ENCODE results near the gene WDR93.

Gene WDR93

DNA sequence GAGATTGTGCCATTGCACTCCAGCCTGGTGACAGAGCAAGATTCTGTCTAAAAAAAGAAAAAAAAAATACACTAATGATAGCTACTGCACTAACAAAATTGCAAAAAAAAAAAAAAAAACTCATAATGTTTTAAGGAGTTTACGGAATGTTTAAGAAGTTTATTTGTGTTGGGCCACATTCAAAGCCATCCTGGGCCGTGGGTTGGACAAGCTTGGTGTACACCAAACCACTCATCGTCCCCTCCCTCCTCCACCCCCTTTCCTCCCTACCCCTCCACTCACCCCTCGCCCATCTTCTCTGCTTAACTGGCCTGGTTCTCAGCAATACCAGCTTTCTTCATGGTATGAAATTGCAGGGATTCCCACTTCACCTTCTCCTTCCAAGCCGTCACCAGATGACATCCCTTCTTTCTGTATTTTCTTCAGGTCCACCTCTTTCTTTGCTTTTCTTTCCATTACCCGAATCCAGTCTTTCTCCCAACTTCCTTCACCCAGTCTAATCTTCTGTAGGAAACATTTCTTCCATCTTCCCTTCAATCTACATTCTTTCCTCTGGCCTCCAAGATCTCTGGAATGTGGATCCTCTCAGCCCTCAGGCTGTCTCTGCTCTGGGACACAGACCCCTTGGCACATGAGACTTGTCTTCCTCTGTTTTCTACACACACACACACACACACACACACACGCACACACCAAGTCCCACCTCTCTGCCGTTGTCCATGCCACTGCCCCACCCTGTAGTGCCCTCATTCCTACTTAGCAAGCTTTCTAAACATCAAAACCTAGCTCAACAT, 63.9 kb downstream of the WDR93 start:
- TF ChIP-seq, protein P1, sequence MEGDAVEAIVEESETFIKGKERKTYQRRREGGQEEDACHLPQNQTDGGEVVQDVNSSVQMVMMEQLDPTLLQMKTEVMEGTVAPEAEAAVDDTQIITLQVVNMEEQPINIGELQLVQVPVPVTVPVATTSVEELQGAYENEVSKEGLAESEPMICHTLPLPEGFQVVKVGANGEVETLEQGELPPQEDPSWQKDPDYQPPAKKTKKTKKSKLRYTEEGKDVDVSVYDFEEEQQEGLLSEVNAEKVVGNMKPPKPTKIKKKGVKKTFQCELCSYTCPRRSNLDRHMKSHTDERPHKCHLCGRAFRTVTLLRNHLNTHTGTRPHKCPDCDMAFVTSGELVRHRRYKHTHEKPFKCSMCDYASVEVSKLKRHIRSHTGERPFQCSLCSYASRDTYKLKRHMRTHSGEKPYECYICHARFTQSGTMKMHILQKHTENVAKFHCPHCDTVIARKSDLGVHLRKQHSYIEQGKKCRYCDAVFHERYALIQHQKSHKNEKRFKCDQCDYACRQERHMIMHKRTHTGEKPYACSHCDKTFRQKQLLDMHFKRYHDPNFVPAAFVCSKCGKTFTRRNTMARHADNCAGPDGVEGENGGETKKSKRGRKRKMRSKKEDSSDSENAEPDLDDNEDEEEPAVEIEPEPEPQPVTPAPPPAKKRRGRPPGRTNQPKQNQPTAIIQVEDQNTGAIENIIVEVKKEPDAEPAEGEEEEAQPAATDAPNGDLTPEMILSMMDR (IDR thresholded peaks at IDR 0.05; ENCODE audit: borderline replicate concordance, control extremely low read depth, extremely low read depth, insufficient read depth, missing control alignments) = no peak
- in situ Hi-C loops (cut with MboI; ENCODE audit: low sequenced_read_pairs, unreplicated experiment) = loop anchor here (10.0 kb wide), 1 partner anchor 320 kb away; no protein-coding TSS in a partner anchor
- DNase-seq (ENCODE audit: low spot score) = no peak

DNA sequence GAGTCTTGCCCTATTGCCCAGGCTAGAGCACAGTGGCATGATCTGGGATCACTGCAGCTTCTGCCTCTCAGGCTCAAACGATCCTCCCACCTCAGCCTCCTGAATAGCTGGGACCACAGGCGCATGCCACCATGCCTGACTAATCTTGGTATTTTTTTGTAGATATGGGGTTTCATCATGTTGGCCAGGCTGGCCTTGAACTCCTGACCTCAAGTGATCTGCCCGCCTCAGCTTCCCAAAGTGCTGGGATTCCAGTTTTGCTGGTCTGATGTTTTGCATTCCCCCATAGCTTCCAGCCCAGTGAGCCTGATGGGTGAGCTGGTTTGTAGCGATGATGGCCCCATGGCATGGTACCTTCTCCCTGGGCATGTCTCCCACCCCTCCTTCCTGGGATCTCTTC, 65.1 kb downstream of the WDR93 start:
- no peak for DNase-seq (ENCODE audit: low spot score)
- TF ChIP-seq, protein P1 (IDR thresholded peaks at IDR 0.05; ENCODE audit: borderline replicate concordance, control extremely low read depth, extremely low read depth, insufficient read depth, missing control alignments) = no peak
- in situ Hi-C loops (cut with MboI; ENCODE audit: low sequenced_read_pairs, unreplicated experiment) = loop anchor here (10.0 kb wide), 1 partner anchor 319 kb away; no protein-coding TSS in a partner anchor

DNA sequence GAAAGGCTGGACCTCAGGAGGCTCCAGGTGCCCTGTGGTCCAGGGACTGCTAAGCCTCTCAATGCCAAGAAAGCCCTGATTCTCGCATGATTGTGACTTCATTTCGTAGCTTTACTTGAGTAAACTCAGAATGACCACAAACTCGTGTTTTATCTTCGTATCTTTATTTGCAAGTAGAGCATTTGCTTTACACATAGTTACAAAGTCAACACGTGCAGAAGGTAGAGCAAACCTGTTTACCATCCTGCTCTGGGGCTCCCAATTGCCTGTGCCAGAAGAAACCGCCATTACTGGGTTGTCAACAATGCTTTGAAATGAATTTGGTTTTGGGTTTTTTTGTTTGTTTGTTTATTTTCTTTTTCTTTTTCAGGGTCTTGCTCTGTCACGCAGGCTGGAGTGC, 66.3 kb downstream of the WDR93 start:
- DNase-seq (ENCODE audit: low spot score) = no peak
- TF ChIP-seq, protein P1 (IDR thresholded peaks at IDR 0.05; ENCODE audit: borderline replicate concordance, control extremely low read depth, extremely low read depth, insufficient read depth, missing control alignments) = no peak

DNA sequence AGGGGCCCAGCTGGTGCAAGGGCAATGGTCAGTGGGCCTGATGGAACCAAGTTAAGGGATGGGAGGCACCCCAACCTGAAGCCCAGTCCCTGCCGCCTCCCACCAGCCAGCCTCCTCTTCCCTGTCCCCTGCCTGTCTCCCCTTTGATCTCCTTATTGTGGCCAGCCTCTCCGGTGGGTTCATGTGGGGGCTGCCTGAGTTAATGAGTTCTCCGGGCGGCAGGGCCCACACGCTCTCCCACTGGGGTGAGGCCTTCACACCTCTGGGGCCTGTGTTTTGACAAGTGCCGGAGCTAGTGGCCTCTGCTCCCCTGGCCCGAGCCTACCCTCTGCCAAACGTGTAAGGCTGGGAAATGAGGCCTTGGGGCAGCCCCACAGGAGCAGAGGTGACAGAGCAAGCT, 67.7 kb downstream of the WDR93 start:
- in situ Hi-C loops (cut with MboI; ENCODE audit: low sequenced_read_pairs, unreplicated experiment) = loop anchor here (10.0 kb wide), 1 partner anchor 317 kb away; no protein-coding TSS in a partner anchor
- TF ChIP-seq, protein P1 (IDR thresholded peaks at IDR 0.05; ENCODE audit: borderline replicate concordance, control extremely low read depth, extremely low read depth, insufficient read depth, missing control alignments) = no peak
- DNase-seq (ENCODE audit: low spot score) = no peak

More for the DNA sequence above, 66.3 kb downstream of the WDR93 start:
- in situ Hi-C loops (cut with MboI; ENCODE audit: low sequenced_read_pairs, unreplicated experiment) = loop anchor here (10.0 kb wide), 1 partner anchor 318 kb away; no protein-coding TSS in a partner anchor

DNA sequence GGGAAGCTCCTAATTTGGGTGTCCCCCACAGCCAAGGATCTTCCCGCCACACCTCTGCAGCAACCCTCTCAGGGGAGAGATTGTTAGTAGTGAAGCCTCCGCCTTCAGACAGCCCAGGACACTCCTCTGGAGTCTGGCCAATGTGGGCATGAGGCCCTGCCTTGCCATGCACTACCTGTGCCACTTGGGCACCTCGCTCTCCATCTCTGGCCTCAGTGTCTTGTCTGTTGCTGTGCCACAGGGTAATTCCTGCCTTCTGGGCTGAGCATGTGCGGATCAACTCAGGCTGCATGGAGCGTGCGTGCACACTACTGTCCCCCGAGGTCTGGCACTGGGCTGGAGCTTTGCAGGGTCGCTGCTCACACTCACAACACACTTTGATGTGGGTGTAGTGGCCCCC, 68.4 kb downstream of the WDR93 start:
- no peak for DNase-seq (ENCODE audit: low spot score)
- TF ChIP-seq, protein P1 (IDR thresholded peaks at IDR 0.05; ENCODE audit: borderline replicate concordance, control extremely low read depth, extremely low read depth, insufficient read depth, missing control alignments) = no peak
- in situ Hi-C loops (cut with MboI; ENCODE audit: low sequenced_read_pairs, unreplicated experiment) = loop anchor here (10.0 kb wide), 1 partner anchor 316 kb away; no protein-coding TSS in a partner anchor

DNA sequence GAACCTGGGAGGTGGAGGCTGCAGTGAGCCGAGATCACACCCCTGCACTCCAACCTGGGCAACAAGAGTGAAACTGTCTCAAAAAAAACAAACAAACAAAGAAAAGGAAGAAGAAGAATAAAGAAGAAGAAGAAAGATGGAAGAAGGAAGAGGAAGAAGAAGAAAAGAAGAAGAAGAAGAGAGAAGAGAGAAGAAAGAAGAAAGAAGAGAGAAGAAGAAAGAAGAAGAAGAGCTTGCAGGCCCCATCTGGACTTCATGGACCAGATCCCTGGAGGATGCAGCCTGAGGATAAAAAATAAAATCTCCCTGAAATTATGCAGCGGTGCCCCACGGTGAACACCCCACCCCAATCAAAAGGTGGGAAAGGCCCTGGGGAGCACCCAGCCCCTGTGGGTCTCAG, 69.2 kb downstream of the WDR93 start:
- in situ Hi-C loops (cut with MboI; ENCODE audit: low sequenced_read_pairs, unreplicated experiment) = loop anchor here (5.0 to 10.0 kb wide), 2 partner anchors 117 to 315 kb away; no protein-coding TSS in a partner anchor
- TF ChIP-seq, protein P1 (IDR thresholded peaks at IDR 0.05; ENCODE audit: borderline replicate concordance, control extremely low read depth, extremely low read depth, insufficient read depth, missing control alignments) = no peak

More for the DNA sequence above, 69.2 kb downstream of the WDR93 start:
- DNase-seq (ENCODE audit: low spot score) = no peak
